GM18858 (cell line): ENCODE data around the gene APOC1.
"Not testable (repeated sequence)": the region's sequence is repeated elsewhere in the genome, so short reads cannot be mapped to it uniquely, and the experiment has no call there.

Experiments used
- ATAC-seq: cut with Tn5 transposase; IDR thresholded peaks from one replicate; pipeline ENCODE4 v1.9.1; 2021; ENCODE audit not compliant: unreplicated experiment

Gene APOC1

GRCh38 chr19:44912854-44913253 lies 1.6 kb upstream of the APOC1 start:
- ATAC-seq, result no peak

DNA sequence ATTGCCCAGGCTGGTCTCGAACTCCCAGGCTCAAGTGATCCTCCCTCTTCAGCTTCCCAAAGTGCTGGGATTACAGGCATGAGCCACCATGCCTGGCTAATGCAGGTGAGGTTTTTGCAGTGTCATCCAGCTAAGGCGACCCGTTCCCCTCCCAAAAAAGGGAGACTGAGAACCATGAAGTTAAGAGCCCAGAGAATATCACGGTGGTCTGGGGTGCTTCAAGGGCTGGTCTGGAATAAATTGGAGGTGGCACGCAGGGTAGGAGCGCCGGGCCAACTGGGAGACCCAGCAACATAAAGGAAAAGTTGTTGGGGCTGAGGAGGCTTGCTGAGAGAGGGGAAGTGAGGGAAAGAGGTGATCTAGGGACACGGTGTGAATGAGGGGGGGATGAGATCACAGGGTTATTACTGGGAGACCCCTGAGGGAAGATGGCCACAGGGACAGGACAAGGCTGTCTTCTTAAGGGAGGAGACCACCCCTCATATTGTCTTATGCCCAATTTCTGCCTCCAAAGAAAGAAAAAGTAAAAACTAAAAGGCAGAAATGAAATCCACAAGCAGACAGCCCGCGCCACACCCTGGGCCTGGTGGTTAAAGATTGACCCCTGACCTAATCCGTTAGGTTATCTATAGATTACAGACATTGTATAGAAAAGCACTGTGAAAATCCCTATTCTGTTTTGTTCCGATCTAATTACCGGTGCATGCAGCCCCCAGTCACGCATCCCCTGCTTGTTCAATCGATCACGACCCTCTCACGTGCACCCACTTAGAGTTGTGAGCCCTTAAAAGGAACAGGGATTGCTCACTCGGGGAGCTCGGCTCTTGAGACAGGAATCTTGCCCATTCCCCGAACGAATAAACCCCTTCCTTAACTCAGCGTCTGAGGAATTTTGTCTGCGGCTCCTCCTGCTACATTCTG lies 636 bp upstream of the APOC1 start:
- not testable (repeated sequence) for ATAC-seq

GRCh38 chr19:44924243-44924725 lies 9.9 kb downstream of the APOC1 start:
- ATAC-seq, result no peak

- ATAC-seq, result no peak
Observed at GRCh38 chr19:44925114-44925891, 10.9 kb downstream of the APOC1 start.

- ATAC-seq, result not testable (repeated sequence)
Observed at GRCh38 chr19:44926245-44927077, 12.1 kb downstream of the APOC1 start.

GRCh38 chr19:44927746-44928145 lies 13.3 kb downstream of the APOC1 start:
- no peak for ATAC-seq

- no peak for ATAC-seq
Observed at GRCh38 chr19:44930088-44930487, 15.7 kb downstream of the APOC1 start.

DNA sequence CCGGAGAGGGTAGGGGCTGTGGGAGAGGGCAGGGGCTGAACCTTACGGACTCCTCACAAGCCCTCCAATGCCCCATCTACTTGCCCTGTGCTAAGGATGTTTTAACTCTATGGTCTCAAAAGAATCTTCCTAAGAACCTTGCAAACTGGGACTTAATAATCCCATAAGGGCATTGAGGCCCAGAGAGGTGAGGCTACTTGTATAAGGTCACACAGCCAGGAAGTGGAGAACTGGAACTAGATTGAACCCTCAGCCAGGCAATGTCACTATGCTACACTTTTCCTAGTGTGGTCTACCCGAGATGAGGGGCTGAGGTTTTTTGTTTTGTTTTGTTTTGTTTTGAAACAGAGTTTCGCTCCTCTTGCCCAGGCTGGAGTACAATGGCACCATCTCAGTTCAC lies 17.1 kb downstream of the APOC1 start:
- ATAC-seq, result no peak

- ATAC-seq, result no peak
Observed at GRCh38 chr19:44939668-44940067, 25.3 kb downstream of the APOC1 start.

DNA sequence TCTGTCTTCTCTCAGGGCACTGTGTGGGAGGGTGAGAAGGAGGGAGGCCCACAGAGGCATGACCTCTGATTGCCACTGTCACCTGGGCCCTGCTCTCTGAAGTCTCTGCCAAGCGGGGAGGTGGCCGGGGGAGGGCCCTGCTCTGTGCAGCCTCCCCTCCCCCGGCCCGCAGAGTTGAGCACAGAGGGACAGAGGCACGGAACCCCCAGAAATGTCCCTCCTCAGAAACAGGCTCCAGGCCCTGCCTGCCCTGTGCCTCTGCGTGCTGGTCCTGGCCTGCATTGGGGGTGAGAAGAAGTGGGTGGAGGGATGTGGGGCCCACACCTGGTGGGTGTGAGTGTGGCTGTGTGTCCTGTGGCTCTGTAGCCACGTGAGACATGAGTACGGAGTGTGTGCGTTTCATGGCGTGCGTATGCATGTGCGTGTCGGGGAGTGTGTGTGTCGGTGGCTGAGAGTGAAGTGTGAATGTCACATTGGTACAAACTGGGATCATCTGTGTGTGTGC lies 27.7 kb downstream of the APOC1 start, which contains the start of gene APOC4:
Gene APOC4 (plus strand): TSS at position 171 of the 505 bp plus-strand sequence. CDS start 41 bp downstream, at position 212.
- no peak for ATAC-seq

GRCh38 chr19:44943801-44944249 lies 29.4 kb downstream of the APOC1 start:
- peak; percentile 51 for ATAC-seq

DNA sequence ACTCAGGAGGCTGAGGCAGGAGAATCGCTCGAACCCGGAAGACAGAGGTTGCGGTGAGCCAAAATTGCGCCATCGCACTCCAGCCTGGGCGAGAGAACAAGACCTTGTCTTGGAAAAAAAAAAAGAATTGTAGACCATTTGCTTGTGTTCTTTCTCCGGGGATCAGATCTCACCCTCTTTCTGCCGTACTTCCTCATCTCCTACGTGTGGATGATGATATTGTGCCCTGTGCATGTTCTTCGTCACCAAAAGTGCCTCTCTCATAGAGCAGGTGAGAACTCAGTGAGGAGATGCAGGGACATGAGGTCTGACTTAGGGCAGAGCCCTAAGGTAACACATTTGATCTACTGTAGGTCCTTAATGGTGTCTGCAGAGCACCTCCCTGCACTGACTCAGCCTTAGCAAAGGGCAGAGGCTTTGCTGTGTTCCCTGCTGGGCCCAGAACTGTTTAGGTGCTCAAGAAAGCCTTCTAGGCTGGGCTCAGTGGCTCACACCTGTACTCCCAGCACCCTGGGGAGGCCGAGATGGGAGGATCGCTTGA lies 32.7 kb downstream of the APOC1 start:
- ATAC-seq, result no peak

DNA sequence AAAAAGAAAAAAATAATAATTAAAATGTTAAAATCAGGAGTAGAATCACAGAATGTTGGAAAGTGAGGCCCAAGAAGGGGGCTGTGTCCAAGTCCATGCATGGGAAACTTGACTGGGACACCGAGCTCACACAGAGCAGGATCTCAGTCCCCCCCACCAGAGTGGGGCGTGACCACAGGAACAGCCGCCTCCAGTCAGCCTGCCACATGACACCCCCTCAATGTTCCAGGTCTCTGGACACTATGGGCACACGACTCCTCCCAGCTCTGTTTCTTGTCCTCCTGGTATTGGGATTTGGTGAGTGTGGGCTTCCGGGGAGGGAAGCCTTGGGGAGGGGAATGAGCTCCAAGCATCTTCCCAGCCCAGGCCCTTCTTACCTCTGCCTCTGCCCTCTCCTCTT lies 33.8 kb downstream of the APOC1 start:
- ATAC-seq, result no peak

GRCh38 chr19:44948763-44949374 lies 34.5 kb downstream of the APOC1 start:
- no peak for ATAC-seq

DNA sequence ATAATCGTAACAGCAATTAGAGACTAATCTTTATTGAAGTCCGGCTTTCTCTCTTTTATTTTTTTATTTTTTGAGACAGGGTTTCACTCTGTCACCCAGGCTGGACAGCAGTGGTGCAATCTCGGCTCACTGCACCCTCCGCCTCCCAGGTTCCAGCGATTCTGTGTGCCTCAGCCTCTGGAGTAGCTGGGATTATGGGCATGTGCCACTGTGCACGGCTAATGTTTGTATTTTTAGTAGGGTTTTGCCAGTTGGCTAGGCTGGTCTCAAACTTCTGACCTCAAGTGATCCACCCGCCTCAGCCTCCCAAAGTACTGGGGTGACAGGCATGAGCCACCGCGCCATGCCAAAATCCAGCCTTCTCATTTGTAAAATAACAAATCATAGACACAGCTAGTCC lies 35.1 kb downstream of the APOC1 start:
- ATAC-seq, result no peak

- ATAC-seq, result no peak
Observed at GRCh38 chr19:44951179-44952159, 37.1 kb downstream of the APOC1 start.

GRCh38 chr19:44954278-44954648 lies 39.9 kb downstream of the APOC1 start:
- ATAC-seq, result no peak

GRCh38 chr19:44954649-44955504 lies 40.5 kb downstream of the APOC1 start, which contains the start of gene CLPTM1:
CLPTM1 (plus strand) TSS chr19:44955380; CDS start chr19:44955396, 16 bp downstream.
- ATAC-seq, result peak; percentile 67
